OCI-LY3 (cell line): Measurements from ENCODE around the gene GID8.

Source experiments
- CTCF ChIP-seq: fragments of 200-600, 300-600 bp; sonication (generic); IDR thresholded peaks from 2 replicates; pipeline ENCODE4 v1.5.1; 2014; ENCODE audit warnings: antibody characterized with exemption, low read length, low read depth
- EZH2phosphoT487 ChIP-seq: fragments of 200-600 bp; shearing (Covaris generic); IDR thresholded peaks from 2 replicates; pipeline ENCODE4 v1.6.1; 2018; ENCODE audit warnings: antibody characterized with exemption, mixed run types, low read depth

GRCh38 chr20:62895539-62895938, 42.4 kb upstream of the GID8 start:
- TF ChIP-seq CTCF (no peak), EZH2phosphoT487 (no peak)
